SK-N-MC (cell line): ENCODE results near the gene ATP6V0C.

Source experiments
- EZH2 ChIP-seq: fragments of 200-600 bp; sonication (generic); IDR thresholded peaks from one replicate; pipeline ENCODE4 v1.6.1; 2017; ENCODE audit warnings: antibody characterized with exemption
- FOXP2 ChIP-seq: optimal IDR thresholded peaks from 2 replicates; pipeline ENCODE3; 2011; ENCODE audit warnings: mild to moderate bottlenecking, moderate library complexity; ENCODE audit not compliant: insufficient read depth; ENCODE audit errors: extremely low read length, control extremely low read depth
- POLR2AphosphoS5 ChIP-seq: IDR thresholded peaks from 2 replicates; pipeline ENCODE4 v1.6.1; 2012; ENCODE audit warnings: mild to moderate bottlenecking, low read depth, low read length, borderline replicate concordance

- TF ChIP-seq POLR2AphosphoS5 = no peak
- no peak for TF ChIP-seq EZH2
- TF ChIP-seq FOXP2 = no peak
Observed at GRCh38 chr16:2494616-2495015, 19.1 kb upstream of the ATP6V0C start.
